T-cell (primary cell): ENCODE results near the gene RXRA. TPM values are rescaled to one million over a fixed set of nuclear protein-coding genes. Genes with fewer than 3 reads are reported as not detected.
A peak's percentile ranks its signal among the peaks of the same experiment; 100 is the strongest.

ENCODE experiments used
- ATAC-seq, 4 experiments: fragments of 200-7000 bp in 3 of 4; fragments of 150-1000 bp in 1 of 4; cut with Tn5 transposase; replicated peaks in 1 of 4; 1 replicate in 3 of 4; 2 replicates in 1 of 4; pipeline ENCODE4 v1.10.0; 2021; ENCODE audit warnings: moderate library complexity in 3 of 4, mild to moderate bottlenecking in 2 of 4, moderate number of reproducible peaks in 1 of 4
- CTCF ChIA-PET, 2 donors: fragments of 300-600 bp; sonication (Branson Sonifier 250); formaldehyde crosslinking; loops; one replicate each; lab custom pipeline; 2022; ENCODE audit warnings: antibody characterized with exemption in 2 of 2; lab: Charles Lee
- POLR2A ChIA-PET, 2 donors: fragments of 300-600 bp; sonication (Branson Sonifier 250); formaldehyde crosslinking; loops; one replicate each; lab custom pipeline; 2022; ENCODE audit warnings: antibody characterized with exemption in 2 of 2; lab: Charles Lee
- DNase-seq, 35 experiments: peaks; one replicate each; pipeline versions ENCODE4 v3.0.0 to v3.0.0-alpha.2; 2013 to 2023
- H3K27ac ChIP-seq: one replicate; pipeline ENCODE4 v1.5.1; 2013; ENCODE audit warnings: low read length
- H3K27me3 ChIP-seq, 2 experiments: replicated peaks in 1 of 2; 1 replicate in 1 of 2; 2 replicates in 1 of 2; pipeline versions ENCODE4 v1.6.1 to v1.7.0; 2013; ENCODE audit warnings: low read length in 1 of 2, mixed read lengths in 1 of 2; ENCODE audit not compliant: control insufficient read depth in 2 of 2, insufficient read depth in 2 of 2; ENCODE audit errors: extremely low read depth in 1 of 2
- H3K36me3 ChIP-seq, 2 donors: 1 replicate in 1 of 2; 2 replicates in 1 of 2; pipeline versions ENCODE4 v1.6.1 to v1.7.0; 2013; ENCODE audit warnings: low read length in 1 of 2; ENCODE audit not compliant: control insufficient read depth in 2 of 2, insufficient read depth in 1 of 2; ENCODE audit errors: extremely low read depth in 1 of 2
- H3K4me1 ChIP-seq, 2 experiments: 1 replicate in 1 of 2; 2 replicates in 1 of 2; pipeline versions ENCODE4 v1.6.1 to v1.7.0; 2013; ENCODE audit warnings: low read length in 2 of 2, mixed read lengths in 1 of 2; ENCODE audit not compliant: insufficient read depth in 2 of 2, control insufficient read depth in 1 of 2; ENCODE audit errors: extremely low read depth in 1 of 2
- H3K4me3 ChIP-seq, 2 donors: 1 replicate in 1 of 2; 2 replicates in 1 of 2; pipeline versions ENCODE4 v1.5.1 to v1.7.0; 2013; ENCODE audit warnings: mild to moderate bottlenecking in 2 of 2, low read length in 1 of 2, moderate library complexity in 1 of 2; ENCODE audit not compliant: control insufficient read depth in 1 of 2; ENCODE audit errors: extremely low read depth in 1 of 2
- H3K9me3 ChIP-seq: 2 replicates; pipeline ENCODE4 v1.7.0; 2013
- H3K27ac Mint-ChIP-seq, 2 donors: one replicate each; pipeline ENCODE4 v1.8.0; 2020 to 2021; ENCODE audit warnings: mild to moderate bottlenecking in 2 of 2, mixed read lengths in 2 of 2
- H3K27me3 Mint-ChIP-seq, 2 donors: one replicate each; pipeline ENCODE4 v1.8.0; 2021 to 2022; ENCODE audit warnings: mixed read lengths in 2 of 2
- H3K36me3 Mint-ChIP-seq: one replicate; pipeline ENCODE4 v1.8.0; 2021; ENCODE audit warnings: mixed read lengths
- H3K4me1 Mint-ChIP-seq, 3 donors: one replicate each; pipeline ENCODE4 v1.8.0; 2020 to 2022; ENCODE audit warnings: mixed read lengths in 3 of 3, mild to moderate bottlenecking in 1 of 3
- H3K4me3 Mint-ChIP-seq, 3 donors: one replicate each; pipeline ENCODE4 v1.8.0; 2020 to 2022; ENCODE audit warnings: mild to moderate bottlenecking in 3 of 3, mixed read lengths in 3 of 3, moderate library complexity in 3 of 3
- H3K9me3 Mint-ChIP-seq, 3 donors: one replicate each; pipeline ENCODE4 v1.8.0; 2020 to 2022; ENCODE audit warnings: mixed read lengths in 3 of 3
- WGBS: methylation state at CpG from one replicate; pipeline ENCODE4 v1.1.5; 2013; ENCODE audit warnings: missing lambda C conversion rate; ENCODE audit not compliant: insufficient coverage; 5-methylcytosine and 5-hydroxymethylcytosine counted together
- total RNA-seq, 35 experiments: library from RNA in 6 of 35; stranded (reverse) in 6 of 35; fragments of 120-200 nt in 1 of 35; gene quantifications; one replicate each; pipeline versions ENCODE4 v1.2.1 to v1.2.4 and lab custom pipeline; 2013 to 2026

The RXRA gene
- total RNA-seq, 5 donors from 2014 or later (not counting 1 experiment from before 2014, with no cell fraction given), result 5.6 to 17.7 (median 14.5) TPM

GRCh38 chr9:134373269-134373668, 47.0 kb downstream of the RXRA start:
- H3K9me3 ChIP-seq, result no peaks in the 10 kb centered on the region
- no peaks in the 10 kb centered on the region for H3K9me3 Mint-ChIP-seq
- DNase-seq (peak in 1 of 35 experiments; percentile 54), ATAC-seq (no peak)
- POLR2A ChIA-PET, result no interaction called here
- CTCF ChIA-PET, result no interaction called here
- no peak overlapping the region for H3K4me3 Mint-ChIP-seq
- peaks cover 4 to 25% (median 25%) of the 10 kb centered on the region in 3 donors for H3K4me1 Mint-ChIP-seq
- no peaks in the 10 kb centered on the region for H3K36me3 Mint-ChIP-seq
- H3K4me1 ChIP-seq, result peaks cover 0 to 8% of the 10 kb centered on the region in 2 experiments
- no peaks in the 10 kb centered on the region for H3K27me3 ChIP-seq
- H3K27ac ChIP-seq, result no peak overlapping the region
- WGBS, result 84% methylated on average over 8 of the region's 13 CpGs
- H3K36me3 ChIP-seq, result no peaks in the 10 kb centered on the region
- no peak overlapping the region for H3K27ac Mint-ChIP-seq
- H3K4me3 ChIP-seq, result no peak overlapping the region
- H3K27me3 Mint-ChIP-seq, result no peaks in the 10 kb centered on the region

GRCh38 chr9:134373953-134374300, 47.7 kb downstream of the RXRA start:
- H3K27me3 ChIP-seq, result no peaks in the 10 kb centered on the region
- DNase-seq (no peak), ATAC-seq (no peak)
- Mint-ChIP-seq H3K4me1 (peaks cover 4 to 23% (median 19%) of the 10 kb centered on the region in 3 donors), H3K36me3 (no peaks in the 10 kb centered on the region), H3K4me3 (no peak overlapping the region), H3K27me3 (no peaks in the 10 kb centered on the region), H3K9me3 (no peaks in the 10 kb centered on the region), H3K27ac (no peak overlapping the region)
- 90% methylated on average over 12 of the region's 17 CpGs for WGBS
- H3K27ac ChIP-seq, result no peak overlapping the region
- H3K4me3 ChIP-seq, result no peak overlapping the region
- no peaks in the 10 kb centered on the region for H3K9me3 ChIP-seq
- ChIA-PET CTCF (no interaction called here), POLR2A (no interaction called here)
- no peaks in the 10 kb centered on the region for H3K36me3 ChIP-seq
- H3K4me1 ChIP-seq, result peaks cover 0 to 15% of the 10 kb centered on the region in 2 experiments

GRCh38 chr9:134374301-134375010, 48.2 kb downstream of the RXRA start:
- H3K4me1 Mint-ChIP-seq, result peaks cover 4 to 23% (median 19%) of the 10 kb centered on the region in 3 donors
- H3K27ac Mint-ChIP-seq, result no peak overlapping the region
- Histone ChIP-seq H3K27me3 (no peaks in the 10 kb centered on the region), H3K9me3 (no peaks in the 10 kb centered on the region), H3K4me3 (no peak overlapping the region), H3K27ac (no peak overlapping the region), H3K36me3 (no peaks in the 10 kb centered on the region), H3K4me1 (peaks cover 0 to 20% of the 10 kb centered on the region in 2 experiments)
- ATAC-seq, result no peak
- H3K9me3 Mint-ChIP-seq, result no peaks in the 10 kb centered on the region
- H3K36me3 Mint-ChIP-seq, result no peaks in the 10 kb centered on the region
- H3K4me3 Mint-ChIP-seq, result no peak overlapping the region
- no peaks in the 10 kb centered on the region for H3K27me3 Mint-ChIP-seq
- ChIA-PET POLR2A (no interaction called here), CTCF (no interaction called here)
- WGBS, result 88% methylated on average over 13 of the region's 21 CpGs
- no peak for DNase-seq

GRCh38 chr9:134375011-134375390, 48.7 kb downstream of the RXRA start:
- H3K36me3 Mint-ChIP-seq, result no peaks in the 10 kb centered on the region
- 92% methylated on average over 6 of the region's 6 CpGs for WGBS
- no peak overlapping the region for H3K4me3 Mint-ChIP-seq
- no peak overlapping the region for H3K27ac Mint-ChIP-seq
- Histone ChIP-seq H3K27me3 (no peaks in the 10 kb centered on the region), H3K9me3 (no peaks in the 10 kb centered on the region), H3K36me3 (no peaks in the 10 kb centered on the region), H3K4me3 (no peak overlapping the region), H3K27ac (no peak overlapping the region), H3K4me1 (peaks cover 0 to 20% of the 10 kb centered on the region in 2 experiments)
- no peaks in the 10 kb centered on the region for H3K9me3 Mint-ChIP-seq
- no peaks in the 10 kb centered on the region for H3K27me3 Mint-ChIP-seq
- no peak for ATAC-seq
- ChIA-PET CTCF (no interaction called here), POLR2A (no interaction called here)
- peaks cover 4 to 23% (median 19%) of the 10 kb centered on the region in 3 donors for H3K4me1 Mint-ChIP-seq
- DNase-seq, result no peak

- Mint-ChIP-seq H3K27ac (no peak overlapping the region), H3K4me1 (peaks cover 4 to 23% (median 19%) of the 10 kb centered on the region in 3 donors), H3K27me3 (no peaks in the 10 kb centered on the region), H3K9me3 (no peaks in the 10 kb centered on the region), H3K4me3 (no peak overlapping the region), H3K36me3 (no peaks in the 10 kb centered on the region)
- WGBS, result 79% methylated on average over 21 of the region's 38 CpGs
- ChIA-PET POLR2A (no interaction called here), CTCF (no interaction called here)
- DNase-seq, result no peak
- H3K4me1 ChIP-seq, result peaks cover 0 to 20% of the 10 kb centered on the region in 2 experiments
- no peak overlapping the region for H3K4me3 ChIP-seq
- H3K9me3 ChIP-seq, result no peaks in the 10 kb centered on the region
- no peak for ATAC-seq
- H3K27ac ChIP-seq, result no peak overlapping the region
- H3K36me3 ChIP-seq, result no peaks in the 10 kb centered on the region
- no peaks in the 10 kb centered on the region for H3K27me3 ChIP-seq
Measured at GRCh38 chr9:134375430-134376385, 49.5 kb downstream of the RXRA start.

GRCh38 chr9:134376386-134377142, 50.3 kb downstream of the RXRA start:
- Histone ChIP-seq H3K4me3 (no peak overlapping the region), H3K27ac (no peak overlapping the region), H3K9me3 (no peaks in the 10 kb centered on the region), H3K4me1 (peaks cover 0 to 26% of the 10 kb centered on the region in 2 experiments), H3K27me3 (no peaks in the 10 kb centered on the region), H3K36me3 (no peaks in the 10 kb centered on the region)
- WGBS, result 84% methylated on average over 22 of the region's 27 CpGs
- no peak overlapping the region for H3K4me3 Mint-ChIP-seq
- H3K9me3 Mint-ChIP-seq, result no peaks in the 10 kb centered on the region
- peaks cover 8 to 30% (median 26%) of the 10 kb centered on the region in 3 donors for H3K4me1 Mint-ChIP-seq
- no peaks in the 10 kb centered on the region for H3K36me3 Mint-ChIP-seq
- DNase-seq, result no peak
- peak overlapping the region in 1 of 2 donors; percentile 52 for H3K27ac Mint-ChIP-seq
- H3K27me3 Mint-ChIP-seq, result no peaks in the 10 kb centered on the region
- ChIA-PET POLR2A (no interaction called here), CTCF (no interaction called here)
- ATAC-seq, result no peak
